Measurements from ENCODE around the gene NRCAM.

DNA sequence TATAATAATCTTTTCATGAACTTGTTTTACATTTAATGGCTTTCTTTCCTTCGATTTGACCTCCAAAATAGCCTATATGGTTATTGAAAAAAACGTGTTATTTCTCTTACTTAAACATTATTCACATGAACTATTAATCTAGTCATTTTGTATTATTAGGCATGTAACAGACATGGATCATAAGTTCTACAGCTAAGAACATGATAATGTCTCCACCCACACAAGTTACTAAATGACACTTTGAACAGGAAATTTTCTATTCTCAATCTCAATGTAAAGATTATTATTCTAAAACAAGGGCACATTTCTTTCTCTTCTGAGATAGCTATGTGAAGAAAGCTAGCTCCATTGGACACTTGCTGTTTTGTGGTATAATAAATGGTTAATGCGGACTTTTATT, 336.0 kb downstream of the NRCAM start:
- TF ChIP-seq, protein P1, sequence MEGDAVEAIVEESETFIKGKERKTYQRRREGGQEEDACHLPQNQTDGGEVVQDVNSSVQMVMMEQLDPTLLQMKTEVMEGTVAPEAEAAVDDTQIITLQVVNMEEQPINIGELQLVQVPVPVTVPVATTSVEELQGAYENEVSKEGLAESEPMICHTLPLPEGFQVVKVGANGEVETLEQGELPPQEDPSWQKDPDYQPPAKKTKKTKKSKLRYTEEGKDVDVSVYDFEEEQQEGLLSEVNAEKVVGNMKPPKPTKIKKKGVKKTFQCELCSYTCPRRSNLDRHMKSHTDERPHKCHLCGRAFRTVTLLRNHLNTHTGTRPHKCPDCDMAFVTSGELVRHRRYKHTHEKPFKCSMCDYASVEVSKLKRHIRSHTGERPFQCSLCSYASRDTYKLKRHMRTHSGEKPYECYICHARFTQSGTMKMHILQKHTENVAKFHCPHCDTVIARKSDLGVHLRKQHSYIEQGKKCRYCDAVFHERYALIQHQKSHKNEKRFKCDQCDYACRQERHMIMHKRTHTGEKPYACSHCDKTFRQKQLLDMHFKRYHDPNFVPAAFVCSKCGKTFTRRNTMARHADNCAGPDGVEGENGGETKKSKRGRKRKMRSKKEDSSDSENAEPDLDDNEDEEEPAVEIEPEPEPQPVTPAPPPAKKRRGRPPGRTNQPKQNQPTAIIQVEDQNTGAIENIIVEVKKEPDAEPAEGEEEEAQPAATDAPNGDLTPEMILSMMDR (IDR thresholded peaks at IDR 0.05 in 2 of 3, conservative IDR thresholded peaks at IDR 0.05 in 1 of 3; ENCODE audit: control insufficient read depth in 2 of 3, extremely low read depth in 1 of 3, insufficient read depth in 1 of 3, low read depth in 3 of 3, low read length in 3 of 3) = no peak
- TF ChIP-seq LARP7 (IDR thresholded peaks at IDR 0.05) = no peak
- no peak for TF ChIP-seq IKZF1 (conservative IDR thresholded peaks at IDR 0.05)
- TF ChIP-seq POLR2AphosphoS5 (IDR thresholded peaks at IDR 0.05; ENCODE audit: low read length) = no peak
- TF ChIP-seq CREB1 (IDR thresholded peaks at IDR 0.05; ENCODE audit: low read depth) = no peak
- no peak for TF ChIP-seq TAF1 (IDR thresholded peaks at IDR 0.05; ENCODE audit: borderline replicate concordance, low read depth, low read length)
- TF ChIP-seq, protein P2, sequence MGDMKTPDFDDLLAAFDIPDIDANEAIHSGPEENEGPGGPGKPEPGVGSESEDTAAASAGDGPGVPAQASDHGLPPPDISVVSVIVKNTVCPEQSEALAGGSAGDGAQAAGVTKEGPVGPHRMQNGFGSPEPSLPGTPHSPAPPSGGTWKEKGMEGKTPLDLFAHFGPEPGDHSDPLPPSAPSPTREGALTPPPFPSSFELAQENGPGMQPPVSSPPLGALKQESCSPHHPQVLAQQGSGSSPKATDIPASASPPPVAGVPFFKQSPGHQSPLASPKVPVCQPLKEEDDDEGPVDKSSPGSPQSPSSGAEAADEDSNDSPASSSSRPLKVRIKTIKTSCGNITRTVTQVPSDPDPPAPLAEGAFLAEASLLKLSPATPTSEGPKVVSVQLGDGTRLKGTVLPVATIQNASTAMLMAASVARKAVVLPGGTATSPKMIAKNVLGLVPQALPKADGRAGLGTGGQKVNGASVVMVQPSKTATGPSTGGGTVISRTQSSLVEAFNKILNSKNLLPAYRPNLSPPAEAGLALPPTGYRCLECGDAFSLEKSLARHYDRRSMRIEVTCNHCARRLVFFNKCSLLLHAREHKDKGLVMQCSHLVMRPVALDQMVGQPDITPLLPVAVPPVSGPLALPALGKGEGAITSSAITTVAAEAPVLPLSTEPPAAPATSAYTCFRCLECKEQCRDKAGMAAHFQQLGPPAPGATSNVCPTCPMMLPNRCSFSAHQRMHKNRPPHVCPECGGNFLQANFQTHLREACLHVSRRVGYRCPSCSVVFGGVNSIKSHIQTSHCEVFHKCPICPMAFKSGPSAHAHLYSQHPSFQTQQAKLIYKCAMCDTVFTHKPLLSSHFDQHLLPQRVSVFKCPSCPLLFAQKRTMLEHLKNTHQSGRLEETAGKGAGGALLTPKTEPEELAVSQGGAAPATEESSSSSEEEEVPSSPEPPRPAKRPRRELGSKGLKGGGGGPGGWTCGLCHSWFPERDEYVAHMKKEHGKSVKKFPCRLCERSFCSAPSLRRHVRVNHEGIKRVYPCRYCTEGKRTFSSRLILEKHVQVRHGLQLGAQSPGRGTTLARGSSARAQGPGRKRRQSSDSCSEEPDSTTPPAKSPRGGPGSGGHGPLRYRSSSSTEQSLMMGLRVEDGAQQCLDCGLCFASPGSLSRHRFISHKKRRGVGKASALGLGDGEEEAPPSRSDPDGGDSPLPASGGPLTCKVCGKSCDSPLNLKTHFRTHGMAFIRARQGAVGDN (IDR thresholded peaks at IDR 0.05) = no peak
- no peak for TF ChIP-seq STAT1 (conservative IDR thresholded peaks at IDR 0.05)
- peak; percentile 59; the same call in 1 of the 2 replicates for TF ChIP-seq NFIC (IDR thresholded peaks at IDR 0.05; ENCODE audit: low read depth, low read length)
- no peak for TF ChIP-seq SIN3A (IDR thresholded peaks at IDR 0.05; ENCODE audit: low read depth, low read length)
- no peak for TF ChIP-seq POLR2A (IDR thresholded peaks at IDR 0.05; ENCODE audit: low read depth, low read length)
